Endometrial microvascular endothelial cells (primary cell): Measurements from ENCODE around the gene CMSS1. TPM values are rescaled to one million over a fixed set of nuclear protein-coding genes. Genes with fewer than 3 reads are reported as not detected.
"Not testable (repeated sequence)": the region's sequence is repeated elsewhere in the genome, so short reads cannot be mapped to it uniquely, and the experiment has no call there.

Experiments
- in situ Hi-C: cut with HindIII; loops from 2 replicates; pipeline ENCODE4 v1.10.0; 2017; ENCODE audit warnings: low sequenced_read_pairs, low pct_unique_long_range_greater_than_20kb; ENCODE audit errors: inconsistent ontology term
- total RNA-seq: library from RNA; depleted of rRNA; stranded (reverse); fragments of >200 nt; gene quantifications from one replicate; pipeline ENCODE4 v1.2.3, GENCODE V29; 2015; ENCODE audit errors: inconsistent ontology term

CMSS1 gene
- total RNA-seq, 1 donor from 2014 or later: 13.2 TPM

DNA sequence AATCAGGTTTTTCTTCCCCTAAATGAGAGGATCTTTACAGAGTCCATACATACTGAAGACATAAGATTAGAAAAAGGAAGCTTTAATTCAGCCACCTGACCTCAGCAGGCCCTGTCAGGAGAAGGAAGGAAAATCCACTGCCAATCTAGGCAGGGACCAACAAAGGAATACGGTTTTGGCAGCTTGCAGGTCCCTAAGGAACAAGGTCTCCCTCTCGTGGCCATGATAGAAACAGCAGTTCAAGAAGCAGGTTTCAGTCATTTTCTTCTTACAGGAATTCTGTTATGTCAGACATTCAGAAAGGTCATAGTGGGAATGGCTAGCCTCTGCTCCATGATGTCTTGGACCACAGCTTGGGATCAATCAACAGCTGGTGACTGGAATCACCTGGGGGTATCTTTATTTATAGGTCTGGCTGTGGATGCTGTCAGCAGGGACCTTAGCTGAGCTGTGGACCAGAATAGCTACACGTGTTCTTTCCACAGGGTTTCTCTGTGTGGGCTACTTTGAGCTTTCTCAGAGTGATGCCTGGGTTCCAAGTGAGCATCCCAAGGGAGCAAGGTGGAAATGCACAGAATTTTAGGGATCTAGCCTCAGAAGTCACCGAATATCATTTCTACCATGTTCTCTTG, 9.4 kb upstream of the CMSS1 start:
- in situ Hi-C loops: no loop called here

DNA sequence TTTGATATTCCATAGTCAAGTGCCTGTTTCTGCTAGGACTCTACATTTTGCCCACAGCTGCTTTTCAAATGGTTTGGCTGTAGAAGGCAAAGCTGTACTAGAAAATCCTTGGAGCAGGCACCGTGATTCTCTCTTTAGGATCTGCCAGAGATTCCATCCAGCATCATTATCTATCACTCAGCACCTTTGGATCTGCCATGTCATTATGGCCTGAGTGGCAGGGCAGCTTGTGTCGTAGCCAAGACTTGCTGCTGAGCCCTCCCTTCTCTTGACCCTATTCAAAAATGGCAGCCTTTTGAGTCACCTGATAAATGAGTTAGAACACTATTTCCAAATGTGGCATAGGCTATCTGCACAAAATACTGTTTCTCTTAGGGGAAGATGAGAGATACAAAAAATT, 8.1 kb upstream of the CMSS1 start:
- in situ Hi-C loops: no loop called here

DNA sequence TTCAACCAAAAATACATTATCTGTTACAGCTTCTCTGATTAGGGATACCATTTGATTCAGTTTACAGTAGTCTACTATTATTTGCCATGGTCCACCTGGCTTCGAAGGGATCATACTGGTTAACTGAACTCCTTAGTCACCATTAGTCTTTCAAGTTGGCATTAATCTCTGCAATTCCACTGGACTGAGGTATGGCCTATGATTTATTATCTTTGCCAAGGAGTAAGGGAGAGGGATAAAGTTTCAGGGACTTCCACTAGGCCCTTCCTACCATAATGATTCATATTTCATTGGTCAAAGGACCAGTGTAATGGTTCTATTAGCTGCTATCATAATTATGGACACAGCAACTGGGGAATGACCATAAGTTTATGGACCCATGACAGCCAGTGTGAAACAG, 7.3 kb upstream of the CMSS1 start:
- in situ Hi-C loops: no loop called here

DNA sequence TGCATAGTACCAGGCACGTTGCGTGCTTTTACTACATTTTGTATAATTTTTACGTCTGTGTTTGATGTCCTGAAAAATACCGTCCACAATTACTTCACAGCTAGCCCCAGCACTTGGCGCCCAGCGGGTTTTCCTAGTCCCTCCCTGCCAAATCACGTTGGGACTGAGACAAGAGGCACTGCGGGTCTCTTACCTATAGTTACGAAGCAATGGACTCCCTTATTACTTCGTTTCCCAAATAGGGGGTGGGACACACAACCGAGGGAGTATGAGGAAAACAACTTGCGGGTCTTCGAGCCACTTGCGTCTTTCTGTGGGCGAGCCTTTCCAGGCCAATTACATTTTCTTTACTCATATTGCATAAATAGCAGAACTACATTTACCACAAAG, 620 bp upstream of the CMSS1 start:
- in situ Hi-C loops: no loop called here

DNA sequence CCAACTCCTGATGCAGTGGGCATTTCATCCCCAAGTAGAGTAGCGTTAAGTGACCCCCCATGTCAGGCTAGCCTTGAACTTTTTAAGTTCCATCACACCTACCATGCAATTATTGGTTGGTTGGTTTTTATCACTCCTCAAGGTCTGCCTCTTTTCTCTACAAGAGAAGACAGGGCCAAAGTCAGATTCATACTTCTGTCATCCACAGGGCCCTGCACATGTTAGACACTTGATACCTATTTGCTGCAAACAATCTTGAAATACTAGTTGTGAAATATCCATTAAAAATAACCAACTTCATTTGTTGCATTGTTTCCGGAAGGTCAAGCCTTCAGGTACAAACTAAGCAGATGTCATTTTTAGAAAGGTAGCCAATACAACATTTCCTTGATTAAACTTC, 1.2 kb downstream of the CMSS1 start:
- in situ Hi-C loops: no loop called here

DNA sequence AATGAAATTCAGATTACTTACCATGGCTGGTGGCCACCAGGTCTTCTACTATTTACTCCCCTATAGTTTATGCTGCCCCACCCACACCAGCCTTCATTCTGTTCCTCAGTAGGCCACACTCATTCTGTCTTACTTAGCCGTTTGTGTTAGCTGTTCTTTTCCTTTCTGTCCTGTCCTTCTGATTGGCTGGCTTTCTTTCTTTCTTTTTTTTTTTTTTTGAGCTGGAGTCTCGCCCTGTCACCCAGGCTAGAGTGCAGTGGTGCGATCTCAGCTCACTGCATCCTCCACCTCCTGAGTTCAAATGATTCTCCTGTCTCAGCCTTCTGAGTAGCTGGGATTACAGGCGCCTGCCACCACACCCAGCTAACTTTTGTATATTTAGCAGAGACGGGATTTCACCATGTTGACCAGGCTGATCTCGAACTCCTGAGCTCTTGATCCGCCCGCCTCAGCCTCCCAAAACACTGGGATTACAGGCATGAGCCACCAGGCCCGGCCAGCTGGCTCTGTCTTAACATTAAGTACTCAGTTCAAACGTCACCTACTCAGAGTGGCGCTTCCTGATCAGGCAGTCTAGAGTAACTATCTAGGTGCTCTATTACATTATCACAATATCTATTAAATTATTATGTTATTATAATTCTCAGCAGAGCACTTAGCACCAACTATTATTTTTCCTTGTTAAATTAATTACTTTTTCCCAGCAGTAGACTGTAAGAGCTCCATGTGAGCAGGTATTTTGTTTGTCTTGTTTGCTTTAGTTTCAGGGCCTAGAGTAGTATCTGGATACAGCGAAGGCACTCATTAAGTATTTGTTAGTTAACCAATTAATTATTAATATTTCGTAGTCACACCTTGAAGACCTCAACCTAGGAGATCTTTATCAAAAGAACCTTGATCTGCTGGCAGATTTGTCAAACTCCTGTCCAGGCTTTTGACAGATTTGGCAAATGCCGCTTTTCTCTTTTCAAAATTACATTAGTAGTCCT, 6.4 kb downstream of the CMSS1 start:
- in situ Hi-C loops: no loop called here

DNA sequence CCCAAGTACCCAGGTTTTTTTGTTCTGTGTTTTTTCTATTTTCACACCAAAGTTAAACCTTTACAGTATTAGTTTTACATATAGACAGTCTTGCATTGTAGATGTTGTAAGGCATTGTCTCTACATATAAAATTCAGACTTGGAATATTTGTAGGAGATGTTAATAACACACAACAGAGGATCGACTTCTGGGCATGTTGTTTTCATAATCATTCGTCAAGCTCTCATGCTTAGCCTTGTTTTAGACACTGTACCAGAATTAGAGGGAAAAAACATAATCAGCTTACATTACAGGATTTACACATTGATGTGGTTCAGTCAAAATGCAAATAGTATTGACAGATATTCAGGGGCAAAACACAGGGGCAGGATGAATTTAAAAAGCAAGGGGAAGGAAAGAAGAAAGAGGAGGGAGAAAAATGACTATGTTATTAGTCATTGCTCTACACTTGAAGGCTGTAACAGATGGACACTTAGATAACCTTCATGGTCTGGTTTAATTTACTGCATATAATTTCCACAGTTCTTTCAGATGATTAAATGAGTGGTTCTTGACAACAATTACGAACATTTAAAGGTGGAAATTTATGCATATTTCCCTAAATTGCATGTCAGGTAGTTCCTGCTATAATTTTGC, 7.5 kb downstream of the CMSS1 start:
- in situ Hi-C loops: no loop called here

DNA sequence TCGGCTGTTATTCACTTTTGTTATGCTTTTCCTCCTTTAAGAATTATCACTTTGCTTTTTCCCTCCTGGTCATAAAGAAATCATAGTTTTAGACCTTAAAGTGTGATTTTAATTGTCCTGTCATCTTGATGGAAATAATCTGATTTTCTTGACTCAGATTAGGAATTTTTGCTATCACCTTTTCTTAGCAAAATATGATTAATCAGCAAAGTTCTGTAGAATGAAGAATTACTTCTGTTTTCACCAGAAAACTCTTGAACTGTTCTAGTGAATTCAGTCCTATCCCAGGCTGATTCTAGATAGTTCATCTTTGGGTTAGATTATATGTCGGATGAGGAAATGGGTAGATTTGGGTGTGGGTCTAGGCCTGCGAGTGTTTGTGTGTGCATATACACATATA, 12.2 kb downstream of the CMSS1 start:
- in situ Hi-C loops: no loop called here

DNA sequence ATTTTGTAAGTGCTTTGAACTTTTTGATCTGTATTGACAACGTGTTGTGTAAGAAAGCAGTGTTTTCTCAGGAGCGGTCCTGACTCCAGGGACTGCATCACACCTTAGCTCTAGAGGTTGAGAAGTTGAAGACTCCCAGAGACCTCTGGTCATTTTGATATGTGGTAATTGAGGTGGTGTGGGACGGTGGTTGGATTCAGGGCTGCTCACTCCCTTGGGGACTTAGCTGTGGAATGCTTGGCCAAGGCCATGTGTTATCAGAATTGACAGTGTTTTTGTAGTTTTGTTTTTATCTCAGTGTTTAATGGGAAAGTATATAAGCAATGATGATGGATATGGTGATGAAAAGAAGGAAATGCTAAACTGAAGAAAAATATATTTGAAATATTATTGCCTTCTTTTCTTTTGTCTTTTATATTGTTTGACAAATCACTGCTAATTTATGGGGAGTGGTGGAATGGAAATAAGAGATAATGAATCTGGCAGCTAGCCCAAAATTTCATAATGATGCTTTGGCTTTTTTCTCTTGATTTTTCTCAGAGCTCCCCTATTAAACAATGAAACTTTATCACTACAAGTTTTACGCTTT, 16.0 kb downstream of the CMSS1 start:
- in situ Hi-C loops: no loop called here

DNA sequence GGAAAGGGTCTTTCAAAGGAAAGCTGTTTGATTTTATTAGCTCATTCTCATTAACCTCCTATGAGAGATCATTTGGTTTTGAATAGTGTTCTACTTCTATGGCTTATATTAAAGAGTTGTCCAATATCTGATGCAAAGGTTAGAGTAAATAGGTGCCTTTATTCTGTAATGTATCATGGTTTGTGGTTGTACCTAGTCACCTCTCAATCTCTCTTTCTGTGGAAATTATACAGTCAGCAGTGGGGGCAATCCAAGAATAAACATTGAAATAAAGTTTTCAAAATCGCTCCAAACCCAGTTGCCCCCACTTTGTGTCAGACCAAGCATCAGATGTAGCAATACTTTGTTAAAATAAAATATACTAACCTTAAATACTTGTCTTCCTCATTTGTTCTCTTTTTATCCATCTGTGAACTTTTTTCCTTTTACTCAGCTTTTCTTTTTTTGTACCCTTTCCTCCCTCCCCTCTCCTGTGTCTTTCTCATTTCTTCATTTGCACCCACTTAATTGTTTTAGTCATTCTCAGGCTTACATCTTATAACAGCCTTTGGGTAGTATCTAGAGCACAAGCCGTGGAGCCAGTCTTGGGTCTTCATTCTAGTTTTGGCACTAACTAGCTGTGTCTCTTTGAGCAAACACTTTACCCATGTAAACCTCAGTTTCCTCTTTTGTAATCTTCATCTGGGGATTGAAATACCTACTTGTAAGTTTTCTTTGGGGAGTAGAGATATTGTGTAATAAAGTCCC, 16.7 kb downstream of the CMSS1 start:
- in situ Hi-C loops: no loop called here

DNA sequence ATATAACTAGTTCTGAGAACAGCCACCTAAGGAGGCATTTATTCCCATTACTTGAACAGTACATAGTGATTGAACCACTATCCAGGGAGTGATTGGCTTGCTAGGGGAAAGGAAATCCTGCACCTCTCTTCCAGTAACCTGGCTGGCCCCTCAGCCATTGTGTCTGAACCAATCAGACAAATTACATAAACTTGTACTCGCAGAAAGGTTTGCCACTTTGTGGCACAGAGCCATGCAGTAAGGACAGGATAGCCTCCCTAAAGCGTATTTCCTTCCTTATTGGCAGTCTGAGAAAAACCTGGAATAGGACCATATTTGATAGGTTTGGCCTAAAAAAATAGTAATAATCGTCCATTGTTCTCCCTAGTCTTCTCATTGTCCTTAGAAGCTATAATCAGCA, 19.0 kb downstream of the CMSS1 start:
- in situ Hi-C loops: no loop called here

DNA sequence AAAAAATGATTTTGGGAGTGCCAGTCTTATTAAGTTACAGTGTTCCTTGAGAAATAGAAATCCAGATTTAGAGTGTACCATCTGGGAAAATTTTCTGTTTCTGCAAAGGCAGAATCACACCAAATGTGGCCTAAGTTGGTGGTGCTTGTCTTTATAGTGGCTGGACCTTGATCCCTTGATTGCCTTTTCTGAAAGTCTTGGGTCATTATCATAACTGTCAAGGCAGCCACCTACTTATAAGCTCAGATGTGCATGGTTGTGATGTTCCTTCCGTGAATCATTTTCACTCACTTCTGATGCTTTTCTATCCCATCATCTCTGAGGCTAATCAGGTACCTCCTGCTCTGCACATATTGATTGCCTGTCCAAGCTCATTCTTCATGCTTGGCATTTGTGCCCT, 20.1 kb downstream of the CMSS1 start:
- in situ Hi-C loops: no loop called here

DNA sequence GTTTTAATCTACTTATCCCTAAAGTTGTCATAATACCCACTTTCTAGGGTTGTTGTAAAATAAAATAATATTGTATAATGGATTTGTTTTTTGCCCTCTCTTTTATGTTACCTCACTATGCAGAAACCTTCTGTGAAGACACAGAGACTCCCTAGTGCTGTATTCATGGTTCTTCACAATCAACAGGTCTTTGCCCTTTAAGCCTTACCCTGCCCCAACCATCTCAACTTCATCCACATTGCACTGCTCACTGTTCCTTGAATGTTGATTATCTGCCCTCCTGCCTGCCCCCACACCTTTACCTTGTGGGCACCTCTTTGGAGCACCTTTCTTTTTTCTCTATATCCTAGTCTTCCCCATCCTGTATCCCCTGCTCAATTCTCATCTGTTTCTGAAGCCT, 21.1 kb downstream of the CMSS1 start:
- in situ Hi-C loops: no loop called here

DNA sequence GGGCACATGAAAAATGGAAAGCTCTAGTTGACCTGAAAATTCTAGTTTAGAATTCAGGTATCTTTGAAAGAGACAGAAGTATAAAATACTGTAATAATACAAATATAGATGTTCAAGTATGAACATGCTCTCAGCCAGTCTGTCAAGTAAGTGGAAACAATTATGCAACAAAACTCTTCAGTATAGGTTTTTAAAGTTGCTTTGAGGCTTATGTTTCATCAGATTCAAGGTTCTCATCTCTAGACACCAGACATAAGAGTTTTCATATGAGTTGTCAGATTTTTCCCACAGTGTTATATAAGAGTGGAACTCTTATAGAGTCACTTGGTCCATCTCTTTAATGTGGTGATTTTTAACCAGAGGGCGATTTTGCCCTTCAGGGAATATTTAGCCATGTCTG, 22.0 kb downstream of the CMSS1 start:
- in situ Hi-C loops: no loop called here

DNA sequence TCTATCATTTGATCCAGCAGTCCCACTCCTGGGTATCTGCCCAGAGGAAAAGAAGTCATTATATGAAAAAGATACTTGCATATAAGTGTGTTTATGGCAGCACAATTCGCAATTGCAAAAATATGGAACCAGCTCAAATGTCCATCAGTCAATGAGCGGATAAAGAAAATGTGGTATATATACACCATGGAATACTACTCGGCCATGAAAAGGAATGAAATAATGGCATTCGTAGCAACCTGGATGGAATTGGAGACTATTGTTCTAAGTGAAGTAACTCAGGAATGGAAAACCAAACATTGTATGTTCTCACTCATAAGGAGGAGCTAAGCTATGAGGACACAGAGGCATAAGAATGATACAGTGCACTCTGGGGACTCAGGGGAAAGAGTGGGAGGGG, 24.3 kb downstream of the CMSS1 start:
- in situ Hi-C loops: not testable (repeated sequence)

DNA sequence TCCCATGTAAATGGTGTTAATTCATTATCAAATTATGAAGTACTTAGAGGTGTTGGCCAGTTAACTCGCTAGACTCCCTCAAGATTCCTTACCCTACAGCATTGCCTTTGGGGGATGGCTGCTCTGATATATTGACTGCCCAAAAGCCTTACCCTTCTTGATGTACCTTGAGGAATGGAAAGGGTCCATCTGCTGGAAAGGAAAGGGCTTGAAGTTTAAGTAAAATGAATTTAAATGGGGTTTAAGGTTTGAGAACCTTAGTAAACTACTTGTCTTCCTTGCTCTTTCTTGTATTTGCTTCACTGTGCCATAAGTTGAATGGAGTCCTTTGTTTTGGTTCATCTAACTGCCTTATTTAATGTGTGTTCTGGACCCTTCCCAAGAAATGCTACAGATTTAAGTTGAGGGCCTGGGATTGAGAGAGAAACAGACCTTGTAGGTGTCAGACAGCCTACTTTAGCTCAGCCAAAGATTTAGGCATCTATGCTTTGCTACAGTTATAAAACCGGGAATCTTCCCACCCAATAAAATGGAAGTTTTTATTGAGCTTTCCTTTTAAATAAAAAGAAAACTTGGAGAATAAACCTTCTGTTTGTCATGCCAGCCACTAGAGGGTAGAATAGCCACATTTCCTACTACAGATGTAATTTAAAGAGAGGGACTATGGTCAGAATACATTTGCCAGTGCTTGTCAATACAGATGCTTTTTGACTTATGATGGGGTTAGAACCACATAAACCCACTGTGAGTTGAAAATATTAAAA, 25.3 kb downstream of the CMSS1 start:
- in situ Hi-C loops: no loop called here

DNA sequence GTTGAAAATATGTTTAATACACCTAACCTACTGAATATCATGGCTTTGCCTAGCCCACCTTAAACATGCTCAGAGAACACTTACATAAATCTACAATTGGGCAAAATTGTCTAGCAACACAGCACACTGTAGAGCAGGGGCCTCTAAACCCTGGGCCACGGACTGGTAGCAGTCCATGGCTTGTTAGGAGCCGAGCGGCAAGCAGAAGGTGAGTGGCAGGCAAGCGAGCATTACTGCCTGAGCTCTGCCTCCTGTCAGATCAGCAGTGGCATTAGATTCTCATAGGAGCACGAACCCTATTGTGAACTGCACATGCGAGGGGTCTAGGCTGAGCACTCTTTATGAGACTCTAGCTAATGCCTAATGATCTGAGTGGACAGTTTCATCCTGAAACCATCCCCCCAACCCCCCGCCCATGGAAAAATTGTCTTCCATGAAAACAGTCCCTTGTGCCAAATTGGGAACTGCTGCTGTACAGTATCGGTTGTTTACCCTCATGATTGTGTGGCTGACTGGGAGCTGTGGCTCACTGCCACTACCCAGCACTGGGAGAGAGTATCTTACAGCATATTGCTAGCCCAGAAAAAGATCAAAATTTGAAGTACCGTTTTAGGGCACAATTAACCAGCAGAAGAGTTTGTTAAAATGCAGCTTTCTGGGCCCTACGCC, 26.1 kb downstream of the CMSS1 start:
- in situ Hi-C loops: no loop called here

DNA sequence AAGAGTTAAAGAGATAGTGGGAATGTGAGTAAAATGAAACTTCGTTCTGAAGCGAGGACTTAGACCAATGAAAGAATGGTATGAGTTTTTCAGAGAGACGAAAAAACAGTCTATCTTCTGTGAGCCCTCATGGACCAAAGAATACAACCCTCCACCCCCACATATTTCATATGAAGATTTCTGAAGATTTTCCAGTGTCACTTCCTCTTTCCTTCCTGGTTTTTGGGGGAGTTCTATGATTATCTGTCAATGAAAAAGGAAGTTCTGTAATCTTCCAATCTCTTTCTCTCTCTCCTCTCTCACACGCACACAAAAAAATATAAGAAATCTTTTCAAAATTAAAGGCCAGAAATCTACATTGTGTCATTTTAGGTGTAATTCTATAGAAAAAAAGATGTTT, 27.7 kb downstream of the CMSS1 start:
- in situ Hi-C loops: no loop called here
